PFSK-1 (cell line): Measurements from ENCODE around the gene ESRRA.

Experiments used
- POLR2AphosphoS5 ChIP-seq: IDR thresholded peaks from 2 replicates; pipeline ENCODE4 v1.6.1; 2012; ENCODE audit warnings: low read depth, mild to moderate bottlenecking, control low read depth, low read length, moderate library complexity
- TAF1 ChIP-seq: IDR thresholded peaks from 2 replicates; pipeline ENCODE4 v1.6.1; 2012; ENCODE audit warnings: low read length, control low read depth, borderline replicate concordance; ENCODE audit not compliant: insufficient read depth
- TF ChIP-seq, protein P1 (sequence below), 2 experiments: IDR thresholded peaks; 2 replicates each; pipeline versions ENCODE4 v1.6.1 to v1.8.0; 2011 to 2012; ENCODE audit warnings: low read depth in 2 of 2, low read length in 2 of 2, control low read depth in 1 of 2, inconsistent platforms in 1 of 2, mild to moderate bottlenecking in 1 of 2, moderate library complexity in 1 of 2; ENCODE audit not compliant: insufficient read depth in 1 of 2

DNA sequence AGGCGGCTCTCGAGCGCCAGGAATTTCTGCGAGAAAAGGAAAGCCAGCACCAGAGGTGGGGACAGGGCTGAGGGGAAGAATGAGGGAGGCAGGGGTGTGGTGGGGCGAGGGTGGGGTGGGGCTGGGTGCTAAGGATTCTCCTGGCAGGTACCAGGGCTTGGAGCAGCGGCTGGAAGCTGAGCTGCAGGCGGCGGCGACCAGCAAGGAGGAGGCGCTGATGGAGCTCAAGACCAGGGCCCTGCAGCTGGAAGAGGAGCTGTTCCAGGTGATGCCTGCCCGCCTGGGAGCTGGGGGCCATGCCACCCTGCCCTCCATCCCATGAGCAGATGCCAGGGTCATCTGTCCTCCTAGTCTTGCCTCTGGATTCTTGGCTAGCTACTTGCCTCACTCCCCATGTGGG is 44.1 kb downstream of the ESRRA start:
- TF ChIP-seq POLR2AphosphoS5 (no peak), TAF1 (no peak)
- TF ChIP-seq, protein P1, sequence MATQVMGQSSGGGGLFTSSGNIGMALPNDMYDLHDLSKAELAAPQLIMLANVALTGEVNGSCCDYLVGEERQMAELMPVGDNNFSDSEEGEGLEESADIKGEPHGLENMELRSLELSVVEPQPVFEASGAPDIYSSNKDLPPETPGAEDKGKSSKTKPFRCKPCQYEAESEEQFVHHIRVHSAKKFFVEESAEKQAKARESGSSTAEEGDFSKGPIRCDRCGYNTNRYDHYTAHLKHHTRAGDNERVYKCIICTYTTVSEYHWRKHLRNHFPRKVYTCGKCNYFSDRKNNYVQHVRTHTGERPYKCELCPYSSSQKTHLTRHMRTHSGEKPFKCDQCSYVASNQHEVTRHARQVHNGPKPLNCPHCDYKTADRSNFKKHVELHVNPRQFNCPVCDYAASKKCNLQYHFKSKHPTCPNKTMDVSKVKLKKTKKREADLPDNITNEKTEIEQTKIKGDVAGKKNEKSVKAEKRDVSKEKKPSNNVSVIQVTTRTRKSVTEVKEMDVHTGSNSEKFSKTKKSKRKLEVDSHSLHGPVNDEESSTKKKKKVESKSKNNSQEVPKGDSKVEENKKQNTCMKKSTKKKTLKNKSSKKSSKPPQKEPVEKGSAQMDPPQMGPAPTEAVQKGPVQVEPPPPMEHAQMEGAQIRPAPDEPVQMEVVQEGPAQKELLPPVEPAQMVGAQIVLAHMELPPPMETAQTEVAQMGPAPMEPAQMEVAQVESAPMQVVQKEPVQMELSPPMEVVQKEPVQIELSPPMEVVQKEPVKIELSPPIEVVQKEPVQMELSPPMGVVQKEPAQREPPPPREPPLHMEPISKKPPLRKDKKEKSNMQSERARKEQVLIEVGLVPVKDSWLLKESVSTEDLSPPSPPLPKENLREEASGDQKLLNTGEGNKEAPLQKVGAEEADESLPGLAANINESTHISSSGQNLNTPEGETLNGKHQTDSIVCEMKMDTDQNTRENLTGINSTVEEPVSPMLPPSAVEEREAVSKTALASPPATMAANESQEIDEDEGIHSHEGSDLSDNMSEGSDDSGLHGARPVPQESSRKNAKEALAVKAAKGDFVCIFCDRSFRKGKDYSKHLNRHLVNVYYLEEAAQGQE (IDR thresholded peaks at IDR 0.05; ENCODE audit: insufficient read depth in 1 of 2, low read depth in 2 of 2, low read length in 2 of 2): no peak
